Measurements from ENCODE around the gene MARCHF10.

MARCHF10 gene

GRCh38 chr17:62805234-62805633 is 2.9 kb downstream of the MARCHF10 start:
- Mint-ChIP-seq H3K4me1 (no peaks in the 10 kb centered on the region), H3K27ac (no peak overlapping the region), H3K9me3 (no peaks in the 10 kb centered on the region), H3K27me3 (peaks cover 28% of the 10 kb centered on the region), H3K4me3 (no peak overlapping the region), H3K36me3 (no peaks in the 10 kb centered on the region)
- ATAC-seq (ENCODE audit: low read depth) (no peak), DNase-seq (ENCODE audit: low spot score in 2 of 2) (no peak)

GRCh38 chr17:62804822-62805221 is 3.3 kb downstream of the MARCHF10 start:
- Mint-ChIP-seq H3K4me3 (no peak overlapping the region), H3K9me3 (no peaks in the 10 kb centered on the region), H3K27me3 (peaks cover 29% of the 10 kb centered on the region), H3K27ac (no peak overlapping the region), H3K4me1 (no peaks in the 10 kb centered on the region), H3K36me3 (no peaks in the 10 kb centered on the region)
- DNase-seq (ENCODE audit: low spot score in 2 of 2) (no peak), ATAC-seq (ENCODE audit: low read depth) (no peak)

- DNase-seq (ENCODE audit: low spot score in 2 of 2) = no peak
- H3K36me3 Mint-ChIP-seq = no peaks in the 10 kb centered on the region
- H3K4me3 Mint-ChIP-seq = no peak overlapping the region
- no peaks in the 10 kb centered on the region for H3K4me1 Mint-ChIP-seq
- peaks cover 28% of the 10 kb centered on the region for H3K27me3 Mint-ChIP-seq
- ATAC-seq (ENCODE audit: low read depth) = no peak
- no peak overlapping the region for H3K27ac Mint-ChIP-seq
- H3K9me3 Mint-ChIP-seq = no peaks in the 10 kb centered on the region
Measured at GRCh38 chr17:62804025-62804424, 4.1 kb downstream of the MARCHF10 start.

GRCh38 chr17:62802561-62803205 is 5.4 kb downstream of the MARCHF10 start:
- Mint-ChIP-seq H3K4me3 (no peak overlapping the region), H3K4me1 (no peaks in the 10 kb centered on the region), H3K9me3 (no peaks in the 10 kb centered on the region), H3K27ac (no peak overlapping the region), H3K36me3 (no peaks in the 10 kb centered on the region), H3K27me3 (peaks cover 35% of the 10 kb centered on the region)
- ATAC-seq (ENCODE audit: low read depth) (no peak), DNase-seq (ENCODE audit: low spot score in 2 of 2) (no peak)

- no peaks in the 10 kb centered on the region for H3K36me3 Mint-ChIP-seq
- H3K4me3 Mint-ChIP-seq = no peak overlapping the region
- no peak for ATAC-seq (ENCODE audit: low read depth)
- H3K27ac Mint-ChIP-seq = no peak overlapping the region
- no peaks in the 10 kb centered on the region for H3K9me3 Mint-ChIP-seq
- peaks cover 36% of the 10 kb centered on the region for H3K27me3 Mint-ChIP-seq
- no peaks in the 10 kb centered on the region for H3K4me1 Mint-ChIP-seq
- DNase-seq (ENCODE audit: low spot score in 2 of 2) = no peak
Measured at GRCh38 chr17:62801553-62802114, 6.5 kb downstream of the MARCHF10 start.

- no peak for ATAC-seq (ENCODE audit: low read depth)
- no peaks in the 10 kb centered on the region for H3K4me1 Mint-ChIP-seq
- no peak for DNase-seq (ENCODE audit: low spot score in 2 of 2)
- H3K36me3 Mint-ChIP-seq = no peaks in the 10 kb centered on the region
- H3K4me3 Mint-ChIP-seq = no peak overlapping the region
- peaks cover 34% of the 10 kb centered on the region for H3K27me3 Mint-ChIP-seq
- no peak overlapping the region for H3K27ac Mint-ChIP-seq
- no peaks in the 10 kb centered on the region for H3K9me3 Mint-ChIP-seq
Measured at GRCh38 chr17:62800585-62800984, 7.5 kb downstream of the MARCHF10 start.

GRCh38 chr17:62797959-62798358 is 10.2 kb downstream of the MARCHF10 start:
- no peak for DNase-seq (ENCODE audit: low spot score in 2 of 2)

GRCh38 chr17:62796291-62796690 is 11.8 kb downstream of the MARCHF10 start:
- Mint-ChIP-seq H3K9me3 (peaks cover 1% of the 10 kb centered on the region), H3K27ac (no peak overlapping the region), H3K27me3 (peaks cover 24% of the 10 kb centered on the region), H3K36me3 (no peaks in the 10 kb centered on the region), H3K4me3 (no peak overlapping the region), H3K4me1 (peaks cover 9% of the 10 kb centered on the region)
- DNase-seq (ENCODE audit: low spot score in 2 of 2) (no peak), ATAC-seq (ENCODE audit: low read depth) (no peak)

More at GRCh38 chr17:62797959-62798358, 10.2 kb downstream of the MARCHF10 start:
- no peak overlapping the region for H3K27ac Mint-ChIP-seq
- H3K27me3 Mint-ChIP-seq = peaks cover 27% of the 10 kb centered on the region
- ATAC-seq (ENCODE audit: low read depth) = no peak
- no peak overlapping the region for H3K4me3 Mint-ChIP-seq
- peaks cover 9% of the 10 kb centered on the region for H3K4me1 Mint-ChIP-seq
- H3K9me3 Mint-ChIP-seq = peaks cover 1% of the 10 kb centered on the region
- no peaks in the 10 kb centered on the region for H3K36me3 Mint-ChIP-seq

GRCh38 chr17:62794666-62794971 is 13.5 kb downstream of the MARCHF10 start:
- Mint-ChIP-seq H3K27me3 (peaks cover 22% of the 10 kb centered on the region), H3K9me3 (peaks cover 1% of the 10 kb centered on the region), H3K4me1 (peaks cover 9% of the 10 kb centered on the region), H3K36me3 (no peaks in the 10 kb centered on the region), H3K4me3 (peak overlapping the region; percentile 18), H3K27ac (no peak overlapping the region)
- ATAC-seq (ENCODE audit: low read depth) = no peak
- DNase-seq (ENCODE audit: low spot score in 2 of 2) = no peak

- Mint-ChIP-seq H3K36me3 (no peaks in the 10 kb centered on the region), H3K27me3 (peaks cover 22% of the 10 kb centered on the region), H3K27ac (no peak overlapping the region), H3K4me1 (peaks cover 9% of the 10 kb centered on the region), H3K9me3 (peaks cover 1% of the 10 kb centered on the region), H3K4me3 (peak overlapping the region; percentile 18)
- DNase-seq (ENCODE audit: low spot score in 2 of 2) (no peak), ATAC-seq (ENCODE audit: low read depth) (no peak)
Measured at GRCh38 chr17:62793919-62794665, 14.0 kb downstream of the MARCHF10 start.

GRCh38 chr17:62792447-62792800 is 15.7 kb downstream of the MARCHF10 start:
- peaks cover 1% of the 10 kb centered on the region for H3K9me3 Mint-ChIP-seq
- H3K27ac Mint-ChIP-seq = no peak overlapping the region
- no peaks in the 10 kb centered on the region for H3K36me3 Mint-ChIP-seq
- no peak for ATAC-seq (ENCODE audit: low read depth)
- DNase-seq (ENCODE audit: low spot score in 2 of 2) = no peak
- H3K27me3 Mint-ChIP-seq = peaks cover 17% of the 10 kb centered on the region
- H3K4me1 Mint-ChIP-seq = peaks cover 9% of the 10 kb centered on the region
- no peak overlapping the region for H3K4me3 Mint-ChIP-seq

GRCh38 chr17:62791767-62792446 is 16.2 kb downstream of the MARCHF10 start:
- no peak for DNase-seq (ENCODE audit: low spot score in 2 of 2)

GRCh38 chr17:62791235-62791734 is 16.8 kb downstream of the MARCHF10 start:
- no peak overlapping the region for H3K4me3 Mint-ChIP-seq
- peaks cover 1% of the 10 kb centered on the region for H3K9me3 Mint-ChIP-seq
- no peak for ATAC-seq (ENCODE audit: low read depth)
- H3K27ac Mint-ChIP-seq = no peak overlapping the region
- DNase-seq (ENCODE audit: low spot score in 2 of 2) = no peak
- H3K4me1 Mint-ChIP-seq = peaks cover 9% of the 10 kb centered on the region
- no peaks in the 10 kb centered on the region for H3K36me3 Mint-ChIP-seq
- H3K27me3 Mint-ChIP-seq = peaks cover 15% of the 10 kb centered on the region

More at GRCh38 chr17:62791767-62792446, 16.2 kb downstream of the MARCHF10 start:
- H3K36me3 Mint-ChIP-seq = no peaks in the 10 kb centered on the region
- H3K27ac Mint-ChIP-seq = no peak overlapping the region
- H3K4me3 Mint-ChIP-seq = no peak overlapping the region
- H3K27me3 Mint-ChIP-seq = peaks cover 17% of the 10 kb centered on the region
- ATAC-seq (ENCODE audit: low read depth) = no peak
- H3K9me3 Mint-ChIP-seq = peaks cover 1% of the 10 kb centered on the region
- H3K4me1 Mint-ChIP-seq = peaks cover 9% of the 10 kb centered on the region

- H3K9me3 Mint-ChIP-seq = peaks cover 1% of the 10 kb centered on the region
- H3K4me1 Mint-ChIP-seq = peaks cover 9% of the 10 kb centered on the region
- no peak for DNase-seq (ENCODE audit: low spot score in 2 of 2)
- ATAC-seq (ENCODE audit: low read depth) = no peak
- H3K4me3 Mint-ChIP-seq = no peak overlapping the region
- no peak overlapping the region for H3K27ac Mint-ChIP-seq
- H3K27me3 Mint-ChIP-seq = peaks cover 15% of the 10 kb centered on the region
- no peaks in the 10 kb centered on the region for H3K36me3 Mint-ChIP-seq
Measured at GRCh38 chr17:62790564-62790986, 17.5 kb downstream of the MARCHF10 start.

All from memory B cell (primary cell).